Activated T-cell treated with anti-CD3 and anti-CD28 coated beads, Interleukin-2, amount 50 U/mL, for 72 hours (primary cell): Measurements from ENCODE around the gene ANO2. TPM values are rescaled to one million over a fixed set of nuclear protein-coding genes. Genes with fewer than 3 reads are reported as not detected.

Experiments
- ATAC-seq, 2 donors: fragments of 150-1000 bp; cut with Tn5 transposase; replicated peaks in 1 of 2; 2 replicates each; pipeline ENCODE4 v1.10.0; 2021; ENCODE audit warnings: moderate library complexity in 2 of 2, mild to moderate bottlenecking in 1 of 2
- DNase-seq, 2 donors: peaks; one replicate each; pipeline ENCODE4 v3.0.0; 2021 to 2022; ENCODE audit warnings: mixed read lengths in 1 of 2
- H3K27ac Mint-ChIP-seq: one replicate; pipeline ENCODE4 v1.8.0; 2022; ENCODE audit warnings: mild to moderate bottlenecking, moderate library complexity, mixed read lengths
- H3K27me3 Mint-ChIP-seq: one replicate; pipeline ENCODE4 v1.8.0; 2022; ENCODE audit warnings: low read depth, mixed read lengths
- H3K36me3 Mint-ChIP-seq, 2 donors: one replicate each; pipeline ENCODE4 v1.8.0; 2022; ENCODE audit warnings: mixed read lengths in 2 of 2, mild to moderate bottlenecking in 1 of 2; ENCODE audit not compliant: insufficient read depth in 2 of 2
- H3K4me1 Mint-ChIP-seq: one replicate; pipeline ENCODE4 v1.8.0; 2022; ENCODE audit warnings: low read depth, mixed read lengths
- H3K4me3 Mint-ChIP-seq, 2 donors: one replicate each; pipeline ENCODE4 v1.8.0; 2022; ENCODE audit warnings: mild to moderate bottlenecking in 2 of 2, mixed read lengths in 2 of 2, moderate library complexity in 2 of 2
- H3K9me3 Mint-ChIP-seq, 2 donors: one replicate each; pipeline ENCODE4 v1.8.0; 2022; ENCODE audit warnings: mixed read lengths in 2 of 2
- total RNA-seq, 2 donors: library from RNA; stranded (reverse); gene quantifications; one replicate each; pipeline ENCODE4 v1.2.3, GENCODE V29; 2022

ANO2 gene
- total RNA-seq, 2 donors from 2014 or later: not detected

- Mint-ChIP-seq H3K27me3 (peaks cover 48% of the 10 kb centered on the region), H3K4me1 (no peaks in the 10 kb centered on the region), H3K4me3 (no peak overlapping the region), H3K36me3 (no peaks in the 10 kb centered on the region), H3K27ac (no peak overlapping the region), H3K9me3 (no peaks in the 10 kb centered on the region)
- ATAC-seq (no peak), DNase-seq (no peak)
These were observed 9.0 kb upstream of the ANO2 start for GRCh38 chr12:5953835-5954586.

- Mint-ChIP-seq H3K27me3 (peaks cover 56% of the 10 kb centered on the region), H3K9me3 (no peaks in the 10 kb centered on the region), H3K4me1 (no peaks in the 10 kb centered on the region), H3K4me3 (no peak overlapping the region), H3K36me3 (no peaks in the 10 kb centered on the region), H3K27ac (no peak overlapping the region)
- no peak for DNase-seq
- ATAC-seq: no peak
These were observed 7.0 kb upstream of the ANO2 start for GRCh38 chr12:5952031-5952430.

- H3K4me1 Mint-ChIP-seq: peaks cover 7% of the 10 kb centered on the region
- DNase-seq (no peak), ATAC-seq (no peak)
- H3K27ac Mint-ChIP-seq: no peak overlapping the region
- H3K9me3 Mint-ChIP-seq: no peaks in the 10 kb centered on the region
- H3K27me3 Mint-ChIP-seq: peaks cover 68% of the 10 kb centered on the region
- H3K4me3 Mint-ChIP-seq: no peak overlapping the region
- H3K36me3 Mint-ChIP-seq: no peaks in the 10 kb centered on the region
These were observed 3.6 kb upstream of the ANO2 start for GRCh38 chr12:5948696-5949095.

GRCh38 chr12:5947006-5947405 is 1.9 kb upstream of the ANO2 start:
- peaks cover 77% of the 10 kb centered on the region for H3K27me3 Mint-ChIP-seq
- no peak overlapping the region for H3K27ac Mint-ChIP-seq
- H3K9me3 Mint-ChIP-seq: no peaks in the 10 kb centered on the region
- peaks cover 7% of the 10 kb centered on the region for H3K4me1 Mint-ChIP-seq
- no peaks in the 10 kb centered on the region for H3K36me3 Mint-ChIP-seq
- ATAC-seq: no peak
- no peak overlapping the region for H3K4me3 Mint-ChIP-seq
- DNase-seq: no peak

GRCh38 chr12:5946388-5946787 is 1.3 kb upstream of the ANO2 start:
- Mint-ChIP-seq H3K4me1 (peaks cover 7% of the 10 kb centered on the region), H3K9me3 (no peaks in the 10 kb centered on the region), H3K27me3 (peaks cover 79% of the 10 kb centered on the region), H3K36me3 (no peaks in the 10 kb centered on the region), H3K4me3 (no peak overlapping the region), H3K27ac (no peak overlapping the region)
- DNase-seq (no peak), ATAC-seq (no peak)

GRCh38 chr12:5944688-5945070 is 380 bp downstream of the ANO2 start:
- peaks cover 7% of the 10 kb centered on the region for H3K4me1 Mint-ChIP-seq
- no peak overlapping the region for H3K4me3 Mint-ChIP-seq
- ATAC-seq (no peak), DNase-seq (no peak)
- H3K27me3 Mint-ChIP-seq: peaks cover 86% of the 10 kb centered on the region
- H3K27ac Mint-ChIP-seq: no peak overlapping the region
- H3K9me3 Mint-ChIP-seq: no peaks in the 10 kb centered on the region
- H3K36me3 Mint-ChIP-seq: no peaks in the 10 kb centered on the region

- H3K27ac Mint-ChIP-seq: no peak overlapping the region
- no peak overlapping the region for H3K4me3 Mint-ChIP-seq
- no peaks in the 10 kb centered on the region for H3K9me3 Mint-ChIP-seq
- H3K4me1 Mint-ChIP-seq: peaks cover 7% of the 10 kb centered on the region
- peaks cover 86% of the 10 kb centered on the region for H3K27me3 Mint-ChIP-seq
- DNase-seq (no peak), ATAC-seq (no peak)
- H3K36me3 Mint-ChIP-seq: no peaks in the 10 kb centered on the region
These were observed 1.0 kb downstream of the ANO2 start for GRCh38 chr12:5944053-5944452.

- peaks cover 84% of the 10 kb centered on the region for H3K27me3 Mint-ChIP-seq
- H3K9me3 Mint-ChIP-seq: no peaks in the 10 kb centered on the region
- no peaks in the 10 kb centered on the region for H3K36me3 Mint-ChIP-seq
- H3K27ac Mint-ChIP-seq: no peak overlapping the region
- DNase-seq (no peak), ATAC-seq (no peak)
- H3K4me1 Mint-ChIP-seq: peaks cover 7% of the 10 kb centered on the region
- H3K4me3 Mint-ChIP-seq: no peak overlapping the region
These were observed 3.2 kb downstream of the ANO2 start for GRCh38 chr12:5941907-5942306.

- DNase-seq: no peak
- no peaks in the 10 kb centered on the region for H3K4me1 Mint-ChIP-seq
- no peak overlapping the region for H3K27ac Mint-ChIP-seq
- H3K27me3 Mint-ChIP-seq: peaks cover 11% of the 10 kb centered on the region
- peaks cover 4 to 13% of the 10 kb centered on the region in 2 donors for H3K9me3 Mint-ChIP-seq
- H3K4me3 Mint-ChIP-seq: no peak overlapping the region
- peaks cover 0 to 4% of the 10 kb centered on the region in 2 donors for H3K36me3 Mint-ChIP-seq
- no peak for ATAC-seq
These were observed 17.1 kb downstream of the ANO2 start for GRCh38 chr12:5927732-5928516.

GRCh38 chr12:5925646-5926045 is 19.4 kb downstream of the ANO2 start:
- DNase-seq: no peak
- ATAC-seq: no peak
- peaks cover 0 to 5% of the 10 kb centered on the region in 2 donors for H3K9me3 Mint-ChIP-seq
- no peaks in the 10 kb centered on the region for H3K4me1 Mint-ChIP-seq
- H3K36me3 Mint-ChIP-seq: peaks cover 0 to 2% of the 10 kb centered on the region in 2 donors
- no peak overlapping the region for H3K27ac Mint-ChIP-seq
- H3K27me3 Mint-ChIP-seq: peaks cover 11% of the 10 kb centered on the region
- no peak overlapping the region for H3K4me3 Mint-ChIP-seq

- ATAC-seq: no peak
- DNase-seq: no peak
- Mint-ChIP-seq H3K4me1 (no peaks in the 10 kb centered on the region), H3K27ac (no peak overlapping the region), H3K4me3 (no peak overlapping the region), H3K27me3 (peaks cover 11% of the 10 kb centered on the region), H3K36me3 (no peaks in the 10 kb centered on the region), H3K9me3 (peaks cover 0 to 2% of the 10 kb centered on the region in 2 donors)
These were observed 20.7 kb downstream of the ANO2 start for GRCh38 chr12:5924342-5924741.

GRCh38 chr12:5923751-5924150 is 21.3 kb downstream of the ANO2 start:
- no peaks in the 10 kb centered on the region for H3K4me1 Mint-ChIP-seq
- no peak overlapping the region for H3K4me3 Mint-ChIP-seq
- no peak for ATAC-seq
- peaks cover 11% of the 10 kb centered on the region for H3K27me3 Mint-ChIP-seq
- DNase-seq: no peak
- H3K36me3 Mint-ChIP-seq: no peaks in the 10 kb centered on the region
- no peaks in the 10 kb centered on the region for H3K9me3 Mint-ChIP-seq
- H3K27ac Mint-ChIP-seq: no peak overlapping the region

- H3K27me3 Mint-ChIP-seq: peaks cover 11% of the 10 kb centered on the region
- no peak for ATAC-seq
- H3K27ac Mint-ChIP-seq: no peak overlapping the region
- no peak for DNase-seq
- H3K9me3 Mint-ChIP-seq: no peaks in the 10 kb centered on the region
- no peaks in the 10 kb centered on the region for H3K4me1 Mint-ChIP-seq
- no peaks in the 10 kb centered on the region for H3K36me3 Mint-ChIP-seq
- no peak overlapping the region for H3K4me3 Mint-ChIP-seq
These were observed 21.9 kb downstream of the ANO2 start for GRCh38 chr12:5923043-5923605.
